Subcutaneous adipose tissue (tissue), 4 donors: ENCODE data around the gene GRID1. TPM values are rescaled to one million over a fixed set of nuclear protein-coding genes. Genes with fewer than 3 reads are reported as not detected.

ENCODE experiments used
- total RNA-seq, 4 donors: library from RNA; depleted of rRNA; stranded (reverse); fragments of >200 nt; gene quantifications; one replicate each; pipeline ENCODE4 v1.1.0, GENCODE V29; 2016
- TF ChIP-seq, protein P1 (sequence below): fragments of 450-650 bp; IDR thresholded peaks from one replicate; pipeline ENCODE4 v1.5.1; 2016; ENCODE audit warnings: low read depth, mild to moderate bottlenecking, control low read depth, antibody characterized with exemption, moderate library complexity

Gene GRID1
- total RNA-seq, 4 donors from 2014 or later = 0.49 to 2.0 (median 1.1) TPM

DNA sequence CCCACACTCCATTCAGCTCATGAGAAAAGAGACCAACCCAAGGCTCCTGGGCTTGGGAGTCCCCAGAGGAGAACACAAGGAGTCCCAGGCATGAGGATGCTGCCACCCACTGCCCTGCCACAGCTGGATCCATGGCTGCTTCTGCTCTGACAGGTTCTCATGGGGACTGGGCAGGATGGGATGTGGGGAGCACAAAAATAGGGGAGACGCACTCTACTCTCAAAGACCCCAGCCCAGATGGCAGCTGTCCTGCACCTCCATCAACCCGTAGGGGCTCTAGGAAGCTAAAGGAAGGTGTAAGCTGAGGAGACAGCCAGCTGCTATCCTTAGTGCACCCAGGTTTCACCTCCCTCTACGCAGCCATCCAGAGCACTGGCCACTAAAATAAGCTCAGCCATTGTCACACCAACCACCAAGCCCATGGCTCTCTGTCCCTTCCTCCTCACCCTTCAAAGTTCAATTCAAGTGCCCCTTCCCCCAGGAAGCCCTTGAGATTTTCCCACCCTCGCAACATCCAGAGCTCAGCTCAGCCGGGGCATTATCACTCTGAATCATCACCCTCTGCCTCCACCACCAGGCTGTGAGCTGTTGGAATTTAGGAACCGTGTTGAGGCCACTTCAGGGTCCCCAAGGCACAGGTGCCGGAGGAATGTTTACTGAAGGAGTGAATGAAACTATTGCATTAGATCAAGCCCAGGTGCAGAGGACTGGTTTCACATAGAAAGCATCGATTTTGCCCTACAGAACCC is 142.1 kb downstream of the GRID1 start:
- TF ChIP-seq, protein P1, sequence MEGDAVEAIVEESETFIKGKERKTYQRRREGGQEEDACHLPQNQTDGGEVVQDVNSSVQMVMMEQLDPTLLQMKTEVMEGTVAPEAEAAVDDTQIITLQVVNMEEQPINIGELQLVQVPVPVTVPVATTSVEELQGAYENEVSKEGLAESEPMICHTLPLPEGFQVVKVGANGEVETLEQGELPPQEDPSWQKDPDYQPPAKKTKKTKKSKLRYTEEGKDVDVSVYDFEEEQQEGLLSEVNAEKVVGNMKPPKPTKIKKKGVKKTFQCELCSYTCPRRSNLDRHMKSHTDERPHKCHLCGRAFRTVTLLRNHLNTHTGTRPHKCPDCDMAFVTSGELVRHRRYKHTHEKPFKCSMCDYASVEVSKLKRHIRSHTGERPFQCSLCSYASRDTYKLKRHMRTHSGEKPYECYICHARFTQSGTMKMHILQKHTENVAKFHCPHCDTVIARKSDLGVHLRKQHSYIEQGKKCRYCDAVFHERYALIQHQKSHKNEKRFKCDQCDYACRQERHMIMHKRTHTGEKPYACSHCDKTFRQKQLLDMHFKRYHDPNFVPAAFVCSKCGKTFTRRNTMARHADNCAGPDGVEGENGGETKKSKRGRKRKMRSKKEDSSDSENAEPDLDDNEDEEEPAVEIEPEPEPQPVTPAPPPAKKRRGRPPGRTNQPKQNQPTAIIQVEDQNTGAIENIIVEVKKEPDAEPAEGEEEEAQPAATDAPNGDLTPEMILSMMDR = no peak

- TF ChIP-seq, protein P1 = no peak
These were observed 143.3 kb downstream of the GRID1 start for GRCh38 chr10:86223256-86223655.

- TF ChIP-seq, protein P1 = no peak
These were observed 143.9 kb downstream of the GRID1 start for GRCh38 chr10:86222687-86223086.

- TF ChIP-seq, protein P1 = no peak
These were observed 144.3 kb downstream of the GRID1 start for GRCh38 chr10:86222336-86222650.

GRCh38 chr10:86221442-86222335 is 144.9 kb downstream of the GRID1 start:
- TF ChIP-seq, protein P1 = no peak

DNA sequence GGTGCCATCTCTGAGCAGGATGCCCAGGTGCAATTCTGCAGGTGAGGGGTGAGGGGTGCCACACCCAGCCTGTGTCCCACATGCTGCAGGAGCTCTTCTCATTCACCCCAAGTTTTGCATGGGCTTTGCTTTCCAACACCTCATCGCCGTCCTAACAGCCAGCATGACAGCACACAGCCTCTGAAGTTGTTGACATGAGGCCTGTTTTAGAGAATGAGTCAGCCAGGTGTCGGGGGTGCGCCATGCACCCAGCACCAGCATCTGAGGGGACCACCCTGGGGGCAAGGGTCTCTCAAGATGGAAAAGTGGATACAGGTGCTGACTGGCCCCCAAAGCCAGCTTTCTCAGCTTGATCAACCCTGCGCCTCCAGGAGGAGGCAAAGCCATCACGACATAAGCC is 146.0 kb downstream of the GRID1 start:
- TF ChIP-seq, protein P1 = no peak

GRCh38 chr10:86219271-86219670 is 147.3 kb downstream of the GRID1 start:
- TF ChIP-seq, protein P1 = no peak
